ENCODE measurements around the gene ZNF473. TPM values are rescaled to one million over a fixed set of nuclear protein-coding genes. Genes with fewer than 3 reads are reported as not detected.

ZNF473 gene
- total and polyA plus RNA-seq, 2 of the 13 experiments (the other 11 are each of a cell fraction or from before 2014, with no cell fraction given): 5.8 to 11.9 TPM

GRCh38 chr19:50007170-50007569, 18.6 kb upstream of the ZNF473 start:
- DNase-seq (ENCODE audit: low spot score): no peak
- H3K4me3 ChIP-seq (replicated peaks in 1 of 3; ENCODE audit: insufficient read depth in 1 of 3, low read depth in 2 of 3, low read length in 3 of 3): no peak overlapping the region
- no peaks in the 10 kb centered on the region for H3K9me3 ChIP-seq (ENCODE audit: low read length)
- no peak for FAIRE-seq
- TF ChIP-seq HES4 (CRISPR knock-in tag; IDR thresholded peaks at IDR 0.05; ENCODE audit: borderline replicate concordance) (no peak), ETV6 (CRISPR knock-in tag; conservative IDR thresholded peaks at IDR 0.05) (no peak), ZNF180 (CRISPR knock-in tag; IDR thresholded peaks at IDR 0.05; ENCODE audit: borderline replicate concordance, low read depth) (peak; percentile 94; the same call in 1 of the 2 replicates), HNRNPK (IDR thresholded peaks at IDR 0.05; ENCODE audit: low read depth, low read length, poor library complexity, severe bottlenecking) (no peak), MTA3 (CRISPR knock-in tag; IDR thresholded peaks at IDR 0.05) (no peak), ZNF441 (CRISPR knock-in tag; IDR thresholded peaks at IDR 0.05; ENCODE audit: borderline replicate concordance) (no peak)
- TF ChIP-seq, protein P1, sequence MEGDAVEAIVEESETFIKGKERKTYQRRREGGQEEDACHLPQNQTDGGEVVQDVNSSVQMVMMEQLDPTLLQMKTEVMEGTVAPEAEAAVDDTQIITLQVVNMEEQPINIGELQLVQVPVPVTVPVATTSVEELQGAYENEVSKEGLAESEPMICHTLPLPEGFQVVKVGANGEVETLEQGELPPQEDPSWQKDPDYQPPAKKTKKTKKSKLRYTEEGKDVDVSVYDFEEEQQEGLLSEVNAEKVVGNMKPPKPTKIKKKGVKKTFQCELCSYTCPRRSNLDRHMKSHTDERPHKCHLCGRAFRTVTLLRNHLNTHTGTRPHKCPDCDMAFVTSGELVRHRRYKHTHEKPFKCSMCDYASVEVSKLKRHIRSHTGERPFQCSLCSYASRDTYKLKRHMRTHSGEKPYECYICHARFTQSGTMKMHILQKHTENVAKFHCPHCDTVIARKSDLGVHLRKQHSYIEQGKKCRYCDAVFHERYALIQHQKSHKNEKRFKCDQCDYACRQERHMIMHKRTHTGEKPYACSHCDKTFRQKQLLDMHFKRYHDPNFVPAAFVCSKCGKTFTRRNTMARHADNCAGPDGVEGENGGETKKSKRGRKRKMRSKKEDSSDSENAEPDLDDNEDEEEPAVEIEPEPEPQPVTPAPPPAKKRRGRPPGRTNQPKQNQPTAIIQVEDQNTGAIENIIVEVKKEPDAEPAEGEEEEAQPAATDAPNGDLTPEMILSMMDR (CRISPR knock-in tag; IDR thresholded peaks at IDR 0.05): no peak
- intact Hi-C loops (cut with micrococcal nuclease; ENCODE audit: unreplicated experiment): no loop called here
- POLR2A ChIA-PET: no interaction called here
- no peaks in the 10 kb centered on the region for H4K20me1 ChIP-seq (ENCODE audit: insufficient read depth, low read length)
- ATAC-seq: no peak; the same call in 2 of the 3 replicates
- peaks cover 19 to 62% of the 10 kb centered on the region in 2 experiments for H3K36me3 ChIP-seq (replicated peaks in 1 of 2; ENCODE audit: control insufficient read depth in 1 of 2, insufficient read depth in 2 of 2, low read length in 2 of 2)
- no peaks in the 10 kb centered on the region for H3K79me2 ChIP-seq (ENCODE audit: insufficient read depth, low read length)
- in situ Hi-C loops (cut with HindIII; ENCODE audit: extremely low pct_ligation_motif_present, low pct_unique_long_range_greater_than_20kb): no loop called here
- no peaks in the 10 kb centered on the region for H3K27me3 ChIP-seq (ENCODE audit: control insufficient read depth in 1 of 2, insufficient read depth in 2 of 2, low read length in 2 of 2)
- no peak overlapping the region for H3K27ac ChIP-seq (ENCODE audit: extremely low read length, insufficient read depth, low read length)
- BruUV-seq (replicated peaks): no TSS peak
- no peak overlapping the region for H2AFZ ChIP-seq (ENCODE audit: low read length)
- 93% methylated on average over 6 of the region's 10 CpGs for WGBS (ENCODE audit: low lambda C conversion rate)
- no peak overlapping the region for H3K9ac ChIP-seq (ENCODE audit: insufficient read depth, low read depth, low read length)
- H3K4me1 ChIP-seq (ENCODE audit: insufficient read depth, low read length): no peaks in the 10 kb centered on the region
- H3K4me2 ChIP-seq (ENCODE audit: low read depth, low read length): no peak overlapping the region
- CTCF ChIA-PET (ENCODE audit: low intra/inter-chr PET ratio, low total read pairs): no interaction called here

DNA sequence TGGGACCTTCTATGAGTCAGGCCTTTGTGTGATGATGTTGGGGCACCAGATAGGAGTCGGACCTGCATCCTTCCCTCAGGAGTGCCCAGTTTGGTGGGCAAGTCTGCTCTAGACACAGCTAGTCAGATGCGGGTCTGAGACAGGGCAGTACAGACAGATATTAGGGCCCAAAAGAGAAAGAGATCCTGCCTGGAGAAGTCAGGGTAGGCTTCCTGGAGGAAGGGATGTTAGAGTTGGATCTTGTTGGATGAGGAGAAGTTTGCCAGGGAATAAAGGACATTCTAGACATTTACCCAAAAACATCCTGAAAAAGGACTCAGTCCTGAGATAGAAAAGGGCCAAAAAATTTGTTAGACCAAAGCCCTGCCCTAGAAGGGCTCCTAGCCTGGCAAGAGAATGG, 17.9 kb upstream of the ZNF473 start:
- H3K4me2 ChIP-seq (ENCODE audit: low read depth, low read length): no peak overlapping the region
- H3K27me3 ChIP-seq (ENCODE audit: control insufficient read depth in 1 of 2, insufficient read depth in 2 of 2, low read length in 2 of 2): no peaks in the 10 kb centered on the region
- H4K20me1 ChIP-seq (ENCODE audit: insufficient read depth, low read length): no peaks in the 10 kb centered on the region
- no peaks in the 10 kb centered on the region for H3K79me2 ChIP-seq (ENCODE audit: insufficient read depth, low read length)
- FAIRE-seq (no peak), DNase-seq (ENCODE audit: low spot score) (no peak), ATAC-seq (no peak)
- WGBS (ENCODE audit: low lambda C conversion rate): 100% methylated on average over 2 of the region's 2 CpGs
- H3K36me3 ChIP-seq (replicated peaks in 1 of 2; ENCODE audit: control insufficient read depth in 1 of 2, insufficient read depth in 2 of 2, low read length in 2 of 2): peaks cover 17 to 59% of the 10 kb centered on the region in 2 experiments
- no peaks in the 10 kb centered on the region for H3K4me1 ChIP-seq (ENCODE audit: insufficient read depth, low read length)
- no peaks in the 10 kb centered on the region for H3K9me3 ChIP-seq (ENCODE audit: low read length)
- no TSS peak for BruUV-seq (replicated peaks)
- H3K27ac ChIP-seq (ENCODE audit: extremely low read length, insufficient read depth, low read length): no peak overlapping the region
- POLR2A ChIA-PET: no interaction called here
- TF ChIP-seq ZNF619 (CRISPR knock-in tag; IDR thresholded peaks at IDR 0.05) (no peak), RARA (CRISPR knock-in tag; IDR thresholded peaks at IDR 0.05) (no peak), ZNF781 (CRISPR knock-in tag; IDR thresholded peaks at IDR 0.05; ENCODE audit: borderline replicate concordance, not compliant biosample characterization) (no peak), ZKSCAN8 (CRISPR knock-in tag; IDR thresholded peaks at IDR 0.05; ENCODE audit: borderline replicate concordance) (no peak), ZNF3 (CRISPR knock-in tag; IDR thresholded peaks at IDR 0.05) (no peak), RAD51 (IDR thresholded peaks at IDR 0.05; ENCODE audit: borderline replicate concordance) (no peak)
- CTCF ChIA-PET (ENCODE audit: low intra/inter-chr PET ratio, low total read pairs): no interaction called here
- in situ Hi-C loops (cut with HindIII; ENCODE audit: extremely low pct_ligation_motif_present, low pct_unique_long_range_greater_than_20kb) (no loop called here), intact Hi-C loops (cut with micrococcal nuclease; ENCODE audit: unreplicated experiment) (no loop called here)
- H3K4me3 ChIP-seq (replicated peaks in 1 of 3; ENCODE audit: insufficient read depth in 1 of 3, low read depth in 2 of 3, low read length in 3 of 3): no peak overlapping the region
- H2AFZ ChIP-seq (ENCODE audit: low read length): no peak overlapping the region
- no peak overlapping the region for H3K9ac ChIP-seq (ENCODE audit: insufficient read depth, low read depth, low read length)
